ENCODE data around the gene AGBL4.

AGBL4 gene

GRCh38 chr1:49694251-49694827 lies 329.4 kb downstream of the AGBL4 start:
- no peak for DNase-seq (ENCODE audit: low read depth)

- no peak for DNase-seq (ENCODE audit: low read depth)
These were observed 337.6 kb downstream of the AGBL4 start for GRCh38 chr1:49686107-49686506.

- no peak for DNase-seq (ENCODE audit: low read depth)
These were observed 346.0 kb downstream of the AGBL4 start for GRCh38 chr1:49677706-49678105.

- DNase-seq (ENCODE audit: low read depth) = no peak
These were observed 372.6 kb downstream of the AGBL4 start for GRCh38 chr1:49651136-49651535.

GRCh38 chr1:49630156-49630555 lies 393.6 kb downstream of the AGBL4 start:
- no peak for DNase-seq (ENCODE audit: low read depth)

GRCh38 chr1:49627781-49628180 lies 396.0 kb downstream of the AGBL4 start:
- no peak for DNase-seq (ENCODE audit: low read depth)

GRCh38 chr1:49626472-49626871 lies 397.3 kb downstream of the AGBL4 start:
- DNase-seq (ENCODE audit: low read depth) = no peak

GRCh38 chr1:49622877-49623276 lies 400.9 kb downstream of the AGBL4 start:
- DNase-seq (ENCODE audit: low read depth) = no peak

- DNase-seq (ENCODE audit: low read depth) = no peak
These were observed 417.7 kb downstream of the AGBL4 start for GRCh38 chr1:49606082-49606481.

- no peak for DNase-seq (ENCODE audit: low read depth)
These were observed 426.3 kb downstream of the AGBL4 start for GRCh38 chr1:49597436-49597835.

GRCh38 chr1:49576327-49576901 lies 447.3 kb downstream of the AGBL4 start:
- DNase-seq (ENCODE audit: low read depth) = no peak

- DNase-seq (ENCODE audit: low read depth) = no peak
These were observed 467.0 kb downstream of the AGBL4 start for GRCh38 chr1:49556676-49557234.

- DNase-seq (ENCODE audit: low read depth) = no peak
These were observed 471.7 kb downstream of the AGBL4 start for GRCh38 chr1:49552101-49552500.

GRCh38 chr1:49544615-49545014 lies 479.1 kb downstream of the AGBL4 start:
- DNase-seq (ENCODE audit: low read depth) = no peak

- no peak for DNase-seq (ENCODE audit: low read depth)
These were observed 482.5 kb downstream of the AGBL4 start for GRCh38 chr1:49541096-49541752.

- no peak for DNase-seq (ENCODE audit: low read depth)
These were observed 496.0 kb downstream of the AGBL4 start for GRCh38 chr1:49527606-49528305.

- DNase-seq (ENCODE audit: low read depth) = no peak
These were observed 497.1 kb downstream of the AGBL4 start for GRCh38 chr1:49526672-49527071.

- no peak for DNase-seq (ENCODE audit: low read depth)
These were observed 500.0 kb downstream of the AGBL4 start for GRCh38 chr1:49523764-49524163.

GRCh38 chr1:49466961-49467360 lies 556.8 kb downstream of the AGBL4 start:
- no peak for DNase-seq (ENCODE audit: low read depth)

GRCh38 chr1:49465486-49466185 lies 558.1 kb downstream of the AGBL4 start:
- no peak for DNase-seq (ENCODE audit: low read depth)

GRCh38 chr1:49448200-49448599 lies 575.6 kb downstream of the AGBL4 start:
- no peak for DNase-seq (ENCODE audit: low read depth)

GRCh38 chr1:49436865-49437264 lies 586.9 kb downstream of the AGBL4 start:
- DNase-seq (ENCODE audit: low read depth) = no peak

Data from non-pigmented ciliary epithelial cell (primary cell).